HG02973 (cell line): ENCODE measurements around the gene KLHDC3.
A peak's percentile ranks its signal among the peaks of the same experiment; 100 is the strongest.
"Not testable (repeated sequence)": the region's sequence is repeated elsewhere in the genome, so short reads cannot be mapped to it uniquely, and the experiment has no call there.

Experiments used
- ATAC-seq: cut with Tn5 transposase; IDR thresholded peaks from one replicate; pipeline ENCODE4 v1.9.1; 2021; ENCODE audit warnings: moderate library complexity; ENCODE audit not compliant: unreplicated experiment

KLHDC3 gene

DNA sequence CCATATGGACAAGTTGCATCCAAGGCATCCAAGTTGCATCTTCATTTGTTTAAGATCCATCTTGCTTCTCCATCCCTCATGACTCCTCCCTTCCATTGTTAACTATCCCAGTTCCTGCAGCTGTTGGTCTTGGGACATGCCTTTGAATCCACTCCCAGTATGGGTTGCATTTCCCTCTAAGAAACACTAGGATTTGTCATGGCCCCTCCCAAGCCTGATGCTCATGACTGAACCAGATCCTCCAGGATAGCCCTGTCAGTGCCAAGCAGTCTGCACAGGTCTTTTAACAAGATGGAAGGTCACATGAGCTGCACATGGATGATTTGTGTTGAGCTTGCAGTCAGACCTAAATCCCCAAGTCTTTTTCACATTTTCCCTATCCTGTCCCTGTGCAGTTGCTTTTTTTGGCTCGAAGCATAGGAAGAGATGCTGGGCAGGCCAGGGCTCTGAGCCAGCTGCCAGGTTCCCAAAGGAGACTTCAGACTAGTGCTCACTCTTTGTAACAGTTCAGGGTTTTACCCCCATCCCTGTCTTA is 25.5 kb upstream of the KLHDC3 start:
- ATAC-seq, result no peak

DNA sequence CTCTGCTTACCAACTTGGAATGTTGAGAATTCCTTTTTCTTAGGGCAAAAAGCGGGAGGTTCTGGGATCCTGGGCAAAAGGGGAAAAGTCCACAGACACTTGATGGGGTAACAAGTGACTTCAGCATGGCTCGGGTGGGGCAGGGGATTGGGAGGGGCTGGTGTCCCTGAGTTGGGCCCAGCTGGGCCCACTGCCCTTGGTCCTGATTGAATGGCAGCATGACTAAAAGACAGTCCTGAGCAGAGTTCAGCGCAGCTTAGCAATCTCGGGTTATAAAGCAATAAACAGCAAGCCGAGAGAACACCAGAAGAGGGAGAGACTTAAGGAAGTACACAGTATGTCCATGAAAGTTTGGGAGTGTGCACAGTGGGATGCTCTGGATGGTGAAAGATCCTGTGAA is 24.1 kb upstream of the KLHDC3 start:
- ATAC-seq, result no peak

DNA sequence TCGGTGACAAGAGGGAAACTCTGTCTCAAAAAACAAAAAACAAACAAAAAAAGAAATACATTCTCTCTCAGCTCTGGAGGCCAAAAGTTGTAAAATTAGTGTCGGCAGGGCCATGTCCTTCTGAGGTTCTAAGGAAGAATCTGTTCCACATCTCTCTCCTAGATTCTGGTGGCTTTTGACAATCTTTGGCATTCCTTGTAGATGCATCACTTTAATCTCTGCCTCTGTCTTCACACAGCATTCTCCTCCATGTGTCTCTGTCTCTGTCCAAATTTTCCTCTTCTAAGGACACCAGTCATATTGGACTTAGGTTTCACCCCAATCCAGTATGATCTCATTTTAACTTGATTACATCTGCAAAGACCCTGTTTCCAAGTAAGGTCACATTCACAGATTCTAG is 20.6 kb upstream of the KLHDC3 start:
- no peak for ATAC-seq

DNA sequence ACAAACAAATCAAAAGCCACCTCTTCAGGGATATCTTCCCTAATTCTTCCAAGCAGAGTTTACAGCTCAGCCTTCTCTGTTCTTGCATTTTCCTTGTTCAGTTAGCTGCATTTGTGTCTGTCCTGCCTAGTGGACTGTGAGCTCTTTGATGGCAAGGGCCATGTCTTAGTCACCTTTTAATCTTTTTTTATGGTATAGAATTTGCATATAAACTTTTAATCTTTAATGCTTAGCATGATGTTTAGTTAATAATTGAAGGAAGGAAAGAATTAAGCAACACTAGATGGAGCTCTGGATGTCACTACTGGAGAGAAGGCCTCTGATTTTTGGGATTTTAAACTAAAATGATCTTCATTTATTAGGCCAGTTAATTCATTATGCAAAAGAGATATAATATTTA is 17.5 kb upstream of the KLHDC3 start:
- ATAC-seq, result no peak

DNA sequence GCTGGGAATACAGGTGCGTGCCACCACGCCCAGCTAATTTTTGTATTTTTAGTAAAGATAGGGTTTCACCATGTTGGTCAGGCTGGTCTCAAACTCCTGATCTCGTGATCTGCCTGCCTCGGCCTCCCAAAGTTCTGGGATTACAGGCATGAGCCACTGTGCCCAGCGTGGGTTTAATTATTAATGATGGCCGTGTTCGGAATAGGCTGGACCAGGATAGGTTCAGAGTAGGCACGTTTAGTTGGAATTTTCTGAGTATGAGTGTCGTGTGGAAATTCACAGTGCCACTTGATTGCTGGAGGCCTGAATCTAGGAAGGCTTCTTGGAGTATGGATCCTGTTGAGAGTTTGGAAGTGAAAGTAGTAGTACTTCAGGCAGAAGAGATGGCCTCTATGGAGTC is 15.8 kb upstream of the KLHDC3 start:
- ATAC-seq, result not testable (repeated sequence)

DNA sequence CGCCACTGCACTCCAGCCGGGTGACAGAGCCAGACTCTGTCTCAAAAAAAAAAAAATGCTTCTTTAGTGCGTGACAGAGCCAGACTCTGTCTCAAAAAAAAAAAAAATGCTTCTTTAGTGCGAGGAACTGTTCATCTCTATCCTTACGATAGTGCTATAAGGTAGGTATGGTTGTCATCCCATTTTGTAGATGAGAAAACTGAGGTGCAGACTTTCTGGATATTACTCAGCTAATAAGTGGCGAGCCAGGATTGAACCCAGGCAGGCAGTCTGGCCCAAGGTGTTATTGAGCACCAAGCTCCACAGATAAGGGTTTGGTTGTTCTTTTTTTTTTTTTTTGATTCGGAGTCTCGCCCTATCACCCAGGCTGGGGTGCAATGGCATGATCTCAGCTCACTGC is 12.2 kb upstream of the KLHDC3 start:
- no peak for ATAC-seq

DNA sequence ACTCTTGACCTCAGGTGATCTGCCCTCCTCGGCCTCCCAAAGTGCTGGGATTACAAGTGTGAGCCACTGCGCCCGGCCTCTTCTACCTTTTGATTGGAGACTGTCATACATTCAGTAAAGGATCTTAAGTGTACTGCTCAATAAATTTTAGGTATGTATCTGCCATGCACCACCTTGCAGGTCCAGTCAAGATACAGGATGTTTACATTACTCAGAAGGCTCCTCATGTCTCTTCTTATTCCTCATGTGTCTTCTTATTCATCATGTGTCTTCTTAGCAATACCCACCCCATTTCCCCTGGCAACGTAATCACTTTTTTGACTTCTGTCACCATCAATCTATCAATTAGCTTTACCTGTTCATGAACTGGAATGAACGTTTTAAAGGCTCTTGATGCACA is 8.2 kb upstream of the KLHDC3 start:
- no peak for ATAC-seq

DNA sequence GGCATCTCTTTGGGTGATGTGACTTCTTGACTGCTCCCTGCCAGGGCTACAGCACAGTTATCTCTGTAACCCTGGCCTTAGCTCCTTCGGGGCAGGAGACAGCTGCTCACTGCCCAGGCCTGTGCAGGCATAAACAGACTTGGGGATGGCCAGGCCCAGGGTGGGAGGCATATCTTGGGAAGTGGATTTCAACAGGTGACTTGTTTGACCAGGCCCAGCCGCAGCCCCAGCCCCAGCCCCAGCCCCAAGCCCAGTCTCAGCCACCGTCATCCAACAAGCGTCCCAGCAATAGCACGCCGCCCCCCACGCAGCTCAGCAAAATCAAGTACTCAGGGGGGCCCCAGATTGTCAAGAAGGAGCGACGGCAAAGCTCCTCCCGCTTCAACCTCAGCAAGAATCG is 7.8 kb upstream of the KLHDC3 start:
- no peak for ATAC-seq

DNA sequence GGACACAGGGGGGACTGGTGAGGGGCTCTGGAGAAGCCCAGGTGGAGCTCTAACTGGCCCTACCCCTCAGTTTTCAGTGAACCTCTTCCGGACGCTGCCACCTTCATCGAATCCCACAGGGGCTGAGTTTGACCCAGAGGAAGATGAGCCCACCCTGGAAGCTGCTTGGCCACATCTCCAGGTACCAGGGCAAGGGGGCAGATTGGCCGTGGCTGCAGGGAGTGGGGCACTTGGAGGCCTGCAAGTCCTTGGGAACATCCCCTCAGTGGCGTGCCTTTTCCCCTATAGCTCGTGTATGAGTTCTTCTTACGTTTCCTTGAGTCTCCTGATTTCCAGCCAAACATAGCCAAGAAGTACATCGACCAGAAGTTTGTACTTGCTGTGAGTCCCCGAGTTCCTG is 6.9 kb upstream of the KLHDC3 start:
- ATAC-seq, result no peak

DNA sequence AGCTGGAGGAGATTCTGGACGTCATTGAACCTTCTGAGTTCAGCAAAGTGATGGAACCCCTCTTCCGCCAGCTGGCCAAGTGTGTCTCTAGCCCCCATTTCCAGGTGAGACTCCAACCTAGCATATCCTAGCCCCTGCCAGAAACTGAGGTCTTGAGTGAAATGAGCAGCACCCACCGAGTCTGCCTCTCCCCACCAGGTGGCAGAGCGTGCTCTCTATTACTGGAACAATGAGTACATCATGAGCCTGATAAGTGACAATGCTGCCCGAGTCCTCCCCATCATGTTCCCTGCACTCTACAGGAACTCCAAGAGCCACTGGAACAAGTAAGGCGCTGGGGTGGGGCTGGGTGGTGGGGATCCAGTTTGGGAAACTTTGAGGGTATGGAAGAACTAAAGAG is 4.9 kb upstream of the KLHDC3 start:
- ATAC-seq, result no peak

DNA sequence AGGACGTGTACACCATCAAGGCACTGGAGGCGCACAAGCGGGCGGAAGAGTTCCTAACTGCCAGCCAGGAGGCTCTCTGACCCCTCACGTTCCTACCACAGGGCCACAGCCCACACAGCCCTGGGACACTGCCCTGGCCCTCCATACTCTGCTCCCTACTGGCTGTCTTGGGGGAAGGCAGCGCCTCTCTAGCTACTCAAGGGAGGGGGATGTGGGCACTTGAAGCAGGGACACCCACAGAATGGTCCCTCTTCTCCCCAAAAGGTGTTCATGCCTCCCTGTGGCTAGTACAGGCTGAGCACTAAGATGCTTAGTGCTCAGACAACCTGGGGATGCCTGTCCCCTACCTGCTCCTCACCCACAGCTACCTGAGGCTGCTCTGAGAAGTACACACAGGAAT is 2.8 kb upstream of the KLHDC3 start:
- ATAC-seq, result no peak

DNA sequence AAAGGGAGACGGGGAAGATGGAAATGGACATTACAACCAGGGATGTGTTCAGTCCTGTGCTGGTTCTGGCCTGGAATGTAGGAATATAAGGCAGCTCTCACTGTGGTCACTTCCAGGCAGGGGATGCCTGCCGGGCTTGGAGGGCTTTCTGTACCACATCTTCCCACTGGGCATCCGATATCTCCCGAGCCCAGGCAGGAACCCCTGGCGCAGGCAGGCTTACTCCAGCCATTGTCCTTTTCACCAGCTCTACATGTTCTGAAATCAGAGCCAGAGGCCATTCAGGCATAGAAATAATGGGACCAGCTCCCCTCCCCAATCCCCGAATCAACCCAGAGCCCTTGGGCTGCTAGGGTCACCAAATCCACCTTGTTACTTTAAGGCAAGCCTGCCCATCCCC is 1.7 kb upstream of the KLHDC3 start:
- ATAC-seq, result no peak

DNA sequence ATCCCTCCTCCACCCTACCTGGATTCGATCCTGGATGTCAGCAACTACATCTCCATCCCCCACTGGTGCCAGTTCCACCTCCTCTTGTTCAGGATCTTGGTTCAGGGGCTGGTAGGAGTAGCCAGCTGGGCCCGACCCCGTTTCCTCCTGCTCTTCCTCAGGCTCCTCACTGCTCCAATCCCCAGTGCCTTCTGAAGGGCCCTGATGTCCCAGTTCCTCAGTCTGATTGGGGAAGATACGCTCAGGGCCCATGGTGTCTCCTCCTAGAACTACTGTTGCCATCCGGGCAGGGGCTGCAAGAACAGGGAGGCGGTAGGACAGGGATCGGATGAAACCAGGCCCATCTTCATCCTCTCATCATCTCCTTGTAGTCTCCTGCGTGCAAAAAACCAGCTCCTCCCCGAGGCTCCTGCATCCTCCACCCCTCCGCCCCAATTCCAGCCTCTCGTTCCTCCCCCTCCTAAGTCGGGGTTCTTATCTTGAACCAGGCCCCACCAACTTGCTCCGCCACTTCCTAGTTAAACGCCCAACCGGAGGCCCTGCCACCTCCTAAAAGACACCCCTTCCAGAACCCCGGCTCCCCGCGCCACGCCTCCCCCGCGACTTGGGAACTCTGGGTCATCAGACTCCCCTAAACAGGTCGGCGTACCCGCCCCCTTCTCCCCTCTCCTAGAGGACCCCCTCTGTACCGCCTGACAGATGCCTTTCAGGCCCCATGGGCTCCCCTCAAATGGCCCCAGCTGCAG is 779 bp upstream of the KLHDC3 start:
- ATAC-seq, result peak; percentile 1

DNA sequence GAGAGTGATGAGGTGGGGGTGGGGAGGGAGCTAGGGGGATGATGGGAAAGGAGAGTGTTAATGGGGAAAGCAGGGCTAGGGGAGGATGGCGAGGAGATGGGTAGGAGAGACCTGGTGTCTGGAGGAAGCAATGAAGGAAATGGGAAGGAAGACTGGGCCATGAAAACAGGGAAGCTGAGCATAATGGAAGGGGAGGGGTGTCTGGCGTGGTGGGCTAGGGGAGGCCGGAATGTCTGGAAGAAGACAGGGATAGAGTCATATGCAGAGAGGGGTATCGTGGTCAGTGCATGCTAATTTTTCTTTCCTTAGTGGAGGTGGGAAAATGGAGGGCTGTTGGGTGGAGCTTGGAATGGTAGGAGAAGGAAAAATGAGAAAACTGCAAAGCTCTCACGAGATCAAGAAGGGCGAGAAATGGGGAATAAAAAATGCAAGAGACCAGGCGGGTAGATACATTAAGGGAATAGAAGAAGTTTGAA is 423 bp downstream of the KLHDC3 start:
- no peak for ATAC-seq

DNA sequence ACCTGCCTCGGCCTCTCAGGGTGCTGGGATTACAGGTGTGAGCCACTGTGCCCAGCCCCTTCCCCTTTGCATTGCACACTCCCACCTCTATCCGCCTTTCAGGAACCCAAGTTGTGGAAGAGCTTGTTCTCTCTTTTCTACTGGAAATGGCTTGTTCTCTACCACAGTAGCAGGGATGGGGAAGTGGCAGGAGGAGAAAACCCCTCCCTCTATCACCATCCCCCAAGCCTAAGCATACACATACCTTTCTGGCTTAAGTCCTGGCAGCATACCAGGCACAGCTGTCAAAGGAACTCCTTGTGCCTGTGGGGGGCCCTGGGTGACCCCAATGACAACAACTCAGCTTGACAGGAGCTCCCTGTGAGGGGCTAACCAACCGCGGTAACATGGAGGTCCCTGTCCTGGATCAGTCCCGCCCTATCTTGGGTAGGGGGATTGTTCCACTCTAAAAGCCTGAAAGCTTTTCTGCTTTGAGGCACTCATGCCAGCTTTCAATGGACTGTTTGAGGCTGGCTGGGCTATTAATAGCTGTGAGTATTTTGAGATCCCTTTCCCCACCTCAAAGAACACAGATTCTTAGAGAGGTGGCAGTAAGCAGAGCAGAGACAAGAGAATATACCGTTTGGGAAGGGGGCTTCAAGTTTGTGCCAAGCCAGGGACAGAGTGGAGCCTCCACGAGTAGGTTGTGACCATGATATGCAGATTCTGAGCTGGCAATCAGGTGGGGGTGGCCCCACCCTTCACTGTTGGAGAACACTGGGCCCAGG is 2.3 kb downstream of the KLHDC3 start:
- no peak for ATAC-seq

DNA sequence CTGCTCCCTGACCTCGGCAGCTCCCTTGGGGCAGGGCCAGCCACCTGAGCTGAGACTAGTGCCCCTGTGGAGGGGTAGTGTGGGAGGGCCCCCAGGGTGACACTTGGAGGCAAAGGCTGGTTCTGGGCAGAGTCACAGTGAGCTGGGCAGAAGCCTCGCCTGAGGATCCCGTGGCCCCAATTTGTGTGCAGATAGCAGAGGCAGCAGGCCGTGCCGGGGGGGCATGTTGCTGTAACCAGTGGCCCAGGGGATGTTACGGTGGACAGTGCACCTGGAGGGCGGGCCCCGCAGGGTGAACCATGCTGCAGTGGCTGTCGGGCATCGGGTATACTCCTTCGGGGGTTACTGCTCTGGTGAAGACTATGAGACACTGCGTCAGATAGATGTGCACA is 2.9 kb downstream of the KLHDC3 start:
- ATAC-seq, result no peak

DNA sequence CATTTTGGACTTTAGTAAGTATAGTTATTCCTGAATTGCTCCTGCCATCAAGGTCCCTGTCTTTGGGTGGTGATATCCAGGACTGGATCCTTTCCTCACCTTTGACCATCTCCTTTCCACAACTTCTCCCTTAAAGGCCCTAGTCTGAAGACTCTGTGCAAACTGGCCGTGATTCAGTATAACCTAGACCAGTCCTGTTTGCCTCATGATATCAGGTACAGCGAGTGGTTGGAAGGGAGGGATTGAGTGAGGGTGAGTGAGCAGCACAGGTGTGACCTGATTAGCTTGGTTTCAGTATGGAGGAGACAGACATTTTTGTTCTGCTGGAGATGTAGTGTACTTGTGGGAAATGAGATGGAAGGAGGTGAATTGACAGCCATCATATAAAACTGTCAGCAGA is 5.1 kb downstream of the KLHDC3 start:
- no peak for ATAC-seq

DNA sequence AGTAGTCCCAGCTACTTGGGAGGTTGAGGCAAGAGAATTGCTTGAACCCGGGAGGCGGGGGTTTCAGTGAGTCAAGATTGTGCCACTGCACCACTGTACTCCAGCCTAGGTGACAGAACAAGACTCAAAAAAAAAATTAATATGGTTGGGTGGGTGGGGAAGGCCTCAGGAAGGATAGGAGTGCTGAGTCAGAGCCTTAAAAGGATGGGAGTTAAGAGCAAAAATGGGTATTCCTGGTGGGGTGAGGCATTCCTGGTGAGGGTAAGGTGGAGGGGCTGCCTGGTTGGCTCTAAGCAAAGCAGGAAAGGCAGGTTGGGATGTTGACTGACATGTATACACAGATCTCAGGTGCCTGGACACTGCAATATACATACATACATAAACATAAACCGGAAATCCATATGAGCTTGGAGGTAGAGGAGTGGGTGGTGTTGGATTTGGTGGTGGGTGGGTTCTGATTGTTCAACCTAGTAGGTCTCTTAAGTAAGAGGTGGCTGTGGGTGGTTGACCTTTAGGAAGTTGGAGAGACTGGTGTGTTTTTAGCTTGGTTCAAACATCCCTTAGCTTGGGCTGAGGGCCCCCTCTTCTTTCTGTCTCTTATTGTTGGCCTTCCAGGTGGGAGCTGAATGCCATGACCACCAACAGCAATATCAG is 6.1 kb downstream of the KLHDC3 start:
- no peak for ATAC-seq

DNA sequence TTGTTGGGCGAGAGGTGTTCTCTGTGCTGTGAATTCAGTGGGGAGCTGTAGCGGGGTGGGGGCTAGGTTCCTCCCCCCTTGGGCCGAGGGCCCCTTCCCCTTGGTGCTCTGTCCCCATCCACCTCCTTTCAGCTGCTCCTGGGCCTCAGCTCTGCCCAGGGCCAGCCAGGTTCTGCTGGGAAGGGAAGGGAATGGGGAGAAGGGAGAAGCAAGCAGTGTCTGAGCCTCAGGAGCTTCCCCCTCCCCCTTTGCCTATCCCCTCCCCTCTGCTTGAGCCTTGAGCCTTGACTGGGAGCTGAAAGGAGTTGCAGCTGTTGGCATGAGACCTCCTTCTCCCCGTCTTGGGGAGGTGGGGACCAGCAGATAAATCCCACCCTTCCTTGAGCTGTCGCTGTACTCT is 6.8 kb downstream of the KLHDC3 start:
- no peak for ATAC-seq

DNA sequence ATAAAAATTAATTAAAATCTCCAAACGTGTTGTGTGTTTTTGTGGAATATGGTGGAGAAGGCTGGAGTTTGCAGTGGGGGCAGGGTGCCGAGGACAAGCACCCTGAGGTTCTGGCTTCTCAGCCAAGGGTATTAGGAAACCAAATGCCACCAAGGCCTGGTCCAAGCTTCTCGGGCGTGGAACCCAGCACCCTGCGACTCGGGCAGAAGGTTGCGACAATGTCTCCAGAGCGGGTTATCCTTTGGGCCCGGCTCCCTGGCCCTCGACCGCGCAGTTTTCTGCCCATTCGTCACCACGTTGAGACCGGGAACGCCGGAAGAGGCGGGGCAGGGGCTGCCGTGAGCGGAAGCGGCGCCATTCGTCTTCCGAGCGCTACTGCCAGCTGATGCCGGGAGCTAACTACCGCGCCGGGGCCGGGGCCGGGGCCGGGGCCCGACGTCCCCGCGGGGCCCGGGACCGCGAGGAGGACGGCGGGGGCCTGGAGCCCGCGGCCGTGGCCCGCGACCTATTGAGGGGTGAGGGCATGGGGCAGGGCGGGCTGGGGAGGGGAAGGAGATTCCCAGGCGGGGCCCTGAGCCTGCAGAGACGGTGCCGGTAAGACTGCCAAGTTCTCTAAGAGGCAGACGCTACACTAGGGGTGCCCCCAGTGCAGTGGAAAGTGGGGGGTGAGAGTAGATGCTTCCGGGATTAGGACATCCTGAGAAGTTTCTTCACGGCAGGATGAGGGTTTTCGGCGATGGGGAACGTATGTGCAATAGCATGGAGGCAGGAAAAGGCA is 7.4 kb downstream of the KLHDC3 start, which contains the start of gene RRP36:
TSS of gene RRP36 (plus strand) at position 354 of the 778 bp plus-strand sequence. CDS start at position 386, 32 bp downstream.
- ATAC-seq, result peak; percentile 72

DNA sequence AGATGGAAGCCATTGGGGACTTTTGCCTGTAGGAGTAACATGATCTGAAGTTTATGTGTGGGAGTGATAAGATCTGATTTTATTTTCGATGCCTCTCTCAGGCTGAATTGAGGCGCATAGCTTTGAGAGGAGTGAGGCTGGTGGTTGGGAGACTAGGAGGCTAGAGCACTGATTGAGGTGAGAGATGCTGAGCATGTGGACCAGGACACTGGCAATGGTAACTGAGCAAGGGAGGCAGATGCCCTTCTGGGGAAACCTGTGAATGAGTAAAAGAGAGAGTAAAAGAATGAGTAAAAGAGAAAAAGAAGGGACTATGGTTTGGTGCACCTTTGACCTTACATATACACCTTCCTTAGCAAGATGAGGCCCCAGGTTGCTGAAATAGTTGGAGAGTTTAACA is 10.4 kb downstream of the KLHDC3 start:
- ATAC-seq, result no peak
